Kidney (tissue), 14 donors: ENCODE measurements around the gene AFG1L. TPM values are rescaled to one million over a fixed set of nuclear protein-coding genes. Genes with fewer than 3 reads are reported as not detected.
A peak's percentile ranks its signal among the peaks of the same experiment; 100 is the strongest.

ENCODE experiments used
- DNase-seq, 5 donors: peaks; one replicate each; pipeline ENCODE4 v3.0.0-alpha.2; 2013 to 2020
- FAIRE-seq: peaks from 2 replicates; lab custom pipeline; 2012; peaks lifted over from hg19 to GRCh38; lab: Jason Lieb, UNC
- H3K27ac ChIP-seq, 2 donors: one replicate each; pipeline ENCODE4 v1.7.0; 2013; ENCODE audit warnings: low read depth in 2 of 2, low read length in 2 of 2, inconsistent platforms in 1 of 2
- H3K27me3 ChIP-seq: one replicate; pipeline ENCODE4 v1.7.1; 2013; ENCODE audit warnings: low read length, inconsistent platforms; ENCODE audit not compliant: control insufficient read depth, insufficient read depth
- H3K36me3 ChIP-seq, 3 donors: one replicate each; pipeline versions ENCODE4 v1.7.0 to v1.7.1; 2013; ENCODE audit warnings: low read length in 3 of 3, control low read depth in 1 of 3, inconsistent platforms in 1 of 3; ENCODE audit not compliant: insufficient read depth in 3 of 3, control insufficient read depth in 2 of 3
- H3K4me1 ChIP-seq, 3 donors: one replicate each; pipeline versions ENCODE4 v1.7.0 to v1.7.1; 2013; ENCODE audit warnings: low read length in 3 of 3, inconsistent platforms in 1 of 3, low read depth in 1 of 3; ENCODE audit not compliant: control insufficient read depth in 2 of 3, insufficient read depth in 2 of 3
- H3K4me3 ChIP-seq, 3 donors: one replicate each; pipeline versions ENCODE4 v1.7.0 to v1.8.1; 2013; ENCODE audit warnings: low read length in 3 of 3, control low read depth in 1 of 3, inconsistent platforms in 1 of 3
- H3K9ac ChIP-seq, 3 donors: one replicate each; pipeline versions ENCODE4 v1.7.0 to v1.7.1; 2013; ENCODE audit warnings: low read length in 3 of 3, control low read depth in 1 of 3, inconsistent platforms in 1 of 3
- H3K9me3 ChIP-seq, 3 donors: one replicate each; pipeline versions ENCODE4 v1.7.0 to v1.7.1; 2013; ENCODE audit warnings: low read length in 3 of 3, control low read depth in 1 of 3, inconsistent platforms in 1 of 3; ENCODE audit not compliant: control insufficient read depth in 2 of 3, insufficient read depth in 1 of 3
- CTCF ChIP-seq: IDR thresholded peaks from 3 replicates; pipeline ENCODE4 v1.5.1; 2012; ENCODE audit warnings: mild to moderate bottlenecking, moderate library complexity, borderline replicate concordance; ENCODE audit not compliant: insufficient read depth; ENCODE audit errors: extremely low read depth
- intact Hi-C: fragments of 100-400 bp; cut with DNase I; formaldehyde crosslinking; loops from one replicate; pipeline ENCODE4 v1.11.1; 2022
- polyA plus RNA-seq: library from polyadenylated mRNA; stranded (reverse); fragments of 350-450 nt; fragmentation: Illumina TruSeq; extraction: RNeasy Lipid Tissue Mini Kit (QIAGEN cat#74804); gene quantifications from one replicate; pipeline ENCODE4 v1.2.3, GENCODE V29; 2014; ENCODE audit warnings: low read depth, low replicate concordance; ENCODE audit not compliant: insufficient read depth
- total RNA-seq: library from RNA; stranded (reverse); fragmentation: NEBNext Ultra II Directional; extraction: Animal tissue kit (Norgen Biotek cat#: 25700); gene quantifications from one replicate; pipeline ENCODE4 v1.2.1, GENCODE V29; 2021
- donor health status: control.
- donor health status: control.
- donor health status: control.
- donor health status: control.
- donor health status: control.
- donor health status: DM: yes; HTN: yes; CAD: no.
- donor health status: Normal renal cell carcinoma (clear cell type).

AFG1L gene
- total and polyA plus RNA-seq, 2 donors from 2014 or later: 6.8 to 7.0 TPM

- H3K27ac ChIP-seq: no peak overlapping the region
- peaks cover 0 to 7% (median 0%) of the 10 kb centered on the region in 3 donors for H3K4me1 ChIP-seq
- TF ChIP-seq CTCF: no peak
- H3K9ac ChIP-seq: no peak overlapping the region
- H3K4me3 ChIP-seq: no peak overlapping the region
- peaks cover 0 to 3% (median 0%) of the 10 kb centered on the region in 3 donors for H3K36me3 ChIP-seq
- intact Hi-C loops: no loop called here
- FAIRE-seq: no peak
- H3K27me3 ChIP-seq: no peaks in the 10 kb centered on the region
- no peak for DNase-seq
- H3K9me3 ChIP-seq: no peaks in the 10 kb centered on the region
Measured at GRCh38 chr6:108253241-108253640, 41.6 kb upstream of the AFG1L start.

GRCh38 chr6:108254433-108255410, 40.1 kb upstream of the AFG1L start:
- no peak for DNase-seq
- intact Hi-C loops: no loop called here
- peaks cover 0 to 7% (median 0%) of the 10 kb centered on the region in 3 donors for H3K4me1 ChIP-seq
- no peaks in the 10 kb centered on the region for H3K9me3 ChIP-seq
- H3K9ac ChIP-seq: no peak overlapping the region
- H3K36me3 ChIP-seq: peaks cover 0 to 3% (median 0%) of the 10 kb centered on the region in 3 donors
- H3K27me3 ChIP-seq: no peaks in the 10 kb centered on the region
- no peak overlapping the region for H3K27ac ChIP-seq
- FAIRE-seq: no peak
- H3K4me3 ChIP-seq: no peak overlapping the region
- TF ChIP-seq CTCF: no peak

GRCh38 chr6:108260126-108260808, 34.6 kb upstream of the AFG1L start:
- intact Hi-C loops: no loop called here
- peak overlapping the region; percentile 77 to 99 (median 89) for H3K4me3 ChIP-seq
- H3K27me3 ChIP-seq: no peaks in the 10 kb centered on the region
- H3K27ac ChIP-seq: peak overlapping the region; percentile 97 to 99
- H3K36me3 ChIP-seq: peaks cover 0 to 3% (median 0%) of the 10 kb centered on the region in 3 donors
- peak overlapping the region; percentile 73 to 99 (median 90) for H3K9ac ChIP-seq
- FAIRE-seq (no peak), DNase-seq (peak; percentile 51 to 87 (median 68))
- H3K9me3 ChIP-seq: no peaks in the 10 kb centered on the region
- no peak for TF ChIP-seq CTCF
- no peaks in the 10 kb centered on the region for H3K4me1 ChIP-seq
